Liver (tissue), 9 donors: ENCODE results near the gene GCGR. TPM values are rescaled to one million over a fixed set of nuclear protein-coding genes. Genes with fewer than 3 reads are reported as not detected.

Experiments
- DNase-seq: peaks from one replicate; pipeline ENCODE4 v3.0.0-alpha.2; 2017; ENCODE audit warnings: low spot score
- H3K27ac ChIP-seq, 2 donors: one replicate each; pipeline ENCODE4 v1.7.0; 2013; ENCODE audit warnings: inconsistent platforms in 2 of 2, low read length in 2 of 2, control low read depth in 1 of 2, low read depth in 1 of 2, mild to moderate bottlenecking in 1 of 2
- H3K27me3 ChIP-seq, 4 donors: one replicate each; pipeline versions ENCODE4 v1.6.1 to v1.7.0; 2013; ENCODE audit warnings: low read length in 3 of 4, inconsistent platforms in 1 of 4, mild to moderate bottlenecking in 1 of 4, moderate library complexity in 1 of 4; ENCODE audit not compliant: control insufficient read depth in 4 of 4, insufficient read depth in 4 of 4
- H3K36me3 ChIP-seq, 4 donors: one replicate each; pipeline versions ENCODE4 v1.6.1 to v1.7.0; 2013; ENCODE audit warnings: low read length in 3 of 4, mild to moderate bottlenecking in 3 of 4, low read depth in 1 of 4, moderate library complexity in 1 of 4; ENCODE audit not compliant: control insufficient read depth in 4 of 4, insufficient read depth in 3 of 4
- H3K4me1 ChIP-seq, 4 donors: one replicate each; pipeline versions ENCODE4 v1.6.1 to v1.7.0; 2013; ENCODE audit warnings: low read length in 3 of 4, mild to moderate bottlenecking in 3 of 4, moderate library complexity in 1 of 4; ENCODE audit not compliant: control insufficient read depth in 4 of 4, insufficient read depth in 4 of 4
- H3K4me3 ChIP-seq, 3 donors: one replicate each; pipeline versions ENCODE4 v1.6.1 to v1.7.0; 2013; ENCODE audit warnings: low read length in 3 of 3, control low read depth in 1 of 3, low read depth in 1 of 3, mild to moderate bottlenecking in 1 of 3
- H3K9ac ChIP-seq, 2 donors: one replicate each; pipeline ENCODE4 v1.7.0; 2013; ENCODE audit warnings: low read length in 2 of 2, mild to moderate bottlenecking in 2 of 2, moderate library complexity in 2 of 2, control low read depth in 1 of 2, low read depth in 1 of 2
- H3K9me3 ChIP-seq, 4 donors: one replicate each; pipeline versions ENCODE4 v1.6.1 to v1.7.0; 2013; ENCODE audit warnings: low read length in 3 of 4; ENCODE audit not compliant: control insufficient read depth in 4 of 4
- EGR1 ChIP-seq, 2 donors: IDR thresholded peaks; 2 replicates each; pipeline ENCODE4 v1.6.1; 2016 to 2018; ENCODE audit warnings: antibody characterized with exemption in 2 of 2, low read depth in 2 of 2
- FOXA1 ChIP-seq: IDR thresholded peaks from 2 replicates; pipeline ENCODE4 v1.6.1; 2016; ENCODE audit warnings: antibody characterized with exemption
- FOXA2 ChIP-seq: IDR thresholded peaks from 2 replicates; pipeline ENCODE4 v1.6.1; 2016; ENCODE audit warnings: antibody characterized with exemption
- GABPA ChIP-seq, 2 donors: IDR thresholded peaks in 1 of 2; conservative IDR thresholded peaks in 1 of 2; 2 replicates each; pipeline ENCODE4 v1.6.1; 2016; ENCODE audit warnings: antibody characterized with exemption in 2 of 2, mild to moderate bottlenecking in 1 of 2, moderate library complexity in 1 of 2
- HNF4A ChIP-seq, 2 donors: conservative IDR thresholded peaks; 2 replicates each; pipeline ENCODE4 v1.6.1; 2016; ENCODE audit warnings: antibody characterized with exemption in 2 of 2, mild to moderate bottlenecking in 2 of 2
- HNF4G ChIP-seq: IDR thresholded peaks from 2 replicates; pipeline ENCODE4 v1.6.1; 2016; ENCODE audit warnings: antibody characterized with exemption
- JUND ChIP-seq, 2 donors: IDR thresholded peaks; 2 replicates each; pipeline ENCODE4 v1.6.1; 2016; ENCODE audit warnings: antibody characterized with exemption in 2 of 2
- MAX ChIP-seq: IDR thresholded peaks from 2 replicates; pipeline ENCODE4 v1.6.1; 2016; ENCODE audit warnings: antibody characterized with exemption
- NR2F2 ChIP-seq: IDR thresholded peaks from 2 replicates; pipeline ENCODE4 v1.6.1; 2016; ENCODE audit warnings: antibody characterized with exemption
- RAD21 ChIP-seq, 2 donors: IDR thresholded peaks; 2 replicates each; pipeline ENCODE4 v1.6.1; 2016; ENCODE audit warnings: antibody characterized with exemption in 2 of 2, mild to moderate bottlenecking in 2 of 2
- REST ChIP-seq: IDR thresholded peaks from 2 replicates; pipeline ENCODE4 v1.6.1; 2016; ENCODE audit warnings: antibody characterized with exemption, mild to moderate bottlenecking
- RXRA ChIP-seq, 2 donors: IDR thresholded peaks; 2 replicates each; pipeline ENCODE4 v1.6.1; 2017 to 2018; ENCODE audit warnings: antibody characterized with exemption in 2 of 2, mild to moderate bottlenecking in 1 of 2
- SP1 ChIP-seq: IDR thresholded peaks from 2 replicates; pipeline ENCODE4 v1.6.1; 2018; ENCODE audit warnings: antibody characterized with exemption, mild to moderate bottlenecking
- TAF1 ChIP-seq: conservative IDR thresholded peaks from 2 replicates; pipeline ENCODE4 v1.6.1; 2016; ENCODE audit warnings: antibody characterized with exemption, mild to moderate bottlenecking
- YY1 ChIP-seq: IDR thresholded peaks from 2 replicates; pipeline ENCODE4 v1.6.1; 2016; ENCODE audit warnings: antibody characterized with exemption, mild to moderate bottlenecking
- WGBS: extraction: QIAGEN DNeasy Blood & Tissue Kit; methylation state at CpG from one replicate; pipeline ENCODE4 v1.1.7; 2013; 5-methylcytosine and 5-hydroxymethylcytosine counted together
- polyA plus RNA-seq, 2 donors: library from polyadenylated mRNA; stranded (reverse) in 1 of 2; unstranded in 1 of 2; fragments of 200-250 nt in 1 of 2; fragments of >200 nt in 1 of 2; fragmentation: Nextera tagmentation in 1 of 2; extraction: Ambion mirVana in 1 of 2; gene quantifications; one replicate each; pipeline versions ENCODE4 v1.2.1 to v1.2.3, GENCODE V29; 2013 to 2015
- total RNA-seq, 2 donors: library from RNA; depleted of rRNA; stranded (reverse); fragments of >200 nt; gene quantifications; one replicate each; pipeline ENCODE4 v1.2.3, GENCODE V29; 2014
- donor health status: healthy.
- donor health status: healthy.
- donor health status: healthy.
- donor health status: healthy.
- donor health status: healthy.

The GCGR gene
- total and polyA plus RNA-seq, 4 donors, result 20.7 to 72.0 (median 48.9) TPM

- H3K4me3 ChIP-seq, result no peak overlapping the region
- H3K4me1 ChIP-seq, result peaks cover 0 to 29% (median 19%) of the 10 kb centered on the region in 4 donors
- no peaks in the 10 kb centered on the region for H3K9me3 ChIP-seq
- no peak for DNase-seq
- H3K27me3 ChIP-seq, result no peaks in the 10 kb centered on the region
- H3K9ac ChIP-seq, result no peak overlapping the region
- H3K27ac ChIP-seq, result peak overlapping the region; percentile 48 to 56
- H3K36me3 ChIP-seq, result peaks cover 30 to 47% (median 35%) of the 10 kb centered on the region in 4 donors
- TF ChIP-seq GABPA (IDR thresholded peaks at IDR 0.05 in 1 of 2, conservative IDR thresholded peaks at IDR 0.05 in 1 of 2) (peak in 1 of 2 donors; percentile 48), TAF1 (no peak), EGR1 (IDR thresholded peaks at IDR 0.05; ENCODE audit: low read depth in 2 of 2) (no peak), RAD21 (IDR thresholded peaks at IDR 0.05) (peak in 1 of 2 donors; percentile 21), MAX (no peak), HNF4A (conservative IDR thresholded peaks at IDR 0.05) (peak; percentile 24 to 62), SP1 (peak; percentile 15), RXRA (IDR thresholded peaks at IDR 0.05) (peak; percentile 37 to 64), JUND (IDR thresholded peaks at IDR 0.05) (peak in 1 of 2 donors; percentile 43)
- WGBS, result 44% methylated on average over 21 of the region's 21 CpGs
Measured at GRCh38 chr17:81842725-81843504, 39.0 kb downstream of the GCGR start.

GRCh38 chr17:81843713-81844326 is 39.9 kb downstream of the GCGR start:
- 94% methylated on average over 30 of the region's 30 CpGs for WGBS
- no peak overlapping the region for H3K4me3 ChIP-seq

More at GRCh38 chr17:81843713-81844326, 39.9 kb downstream of the GCGR start:
- DNase-seq, result no peak
- Histone ChIP-seq H3K27me3 (no peaks in the 10 kb centered on the region), H3K36me3 (peaks cover 30 to 50% (median 35%) of the 10 kb centered on the region in 4 donors), H3K4me1 (peaks cover 0 to 29% (median 19%) of the 10 kb centered on the region in 4 donors), H3K9ac (no peak overlapping the region), H3K27ac (no peak overlapping the region), H3K9me3 (no peaks in the 10 kb centered on the region)
- no peak for TF ChIP-seq REST
- TF ChIP-seq YY1, result no peak
- no peak for TF ChIP-seq GABPA (IDR thresholded peaks at IDR 0.05 in 1 of 2, conservative IDR thresholded peaks at IDR 0.05 in 1 of 2)
- no peak for TF ChIP-seq FOXA2
- no peak for TF ChIP-seq EGR1 (IDR thresholded peaks at IDR 0.05; ENCODE audit: low read depth in 2 of 2)
- TF ChIP-seq NR2F2, result no peak
- no peak for TF ChIP-seq HNF4G
- no peak for TF ChIP-seq MAX
- no peak for TF ChIP-seq JUND (IDR thresholded peaks at IDR 0.05)
- no peak for TF ChIP-seq RXRA (IDR thresholded peaks at IDR 0.05)
- TF ChIP-seq HNF4A (conservative IDR thresholded peaks at IDR 0.05), result no peak
- no peak for TF ChIP-seq FOXA1
- TF ChIP-seq RAD21 (IDR thresholded peaks at IDR 0.05), result no peak
